ENCODE results near the gene C19orf25. TPM values are rescaled to one million over a fixed set of nuclear protein-coding genes. Genes with fewer than 3 reads are reported as not detected.

C19orf25 gene
- total and polyA plus RNA-seq, 9 of the 15 experiments (the other 6 are each of a cell fraction or from before 2014, with no cell fraction given) = 0.79 to 96.0 (median 36.1) TPM

DNA sequence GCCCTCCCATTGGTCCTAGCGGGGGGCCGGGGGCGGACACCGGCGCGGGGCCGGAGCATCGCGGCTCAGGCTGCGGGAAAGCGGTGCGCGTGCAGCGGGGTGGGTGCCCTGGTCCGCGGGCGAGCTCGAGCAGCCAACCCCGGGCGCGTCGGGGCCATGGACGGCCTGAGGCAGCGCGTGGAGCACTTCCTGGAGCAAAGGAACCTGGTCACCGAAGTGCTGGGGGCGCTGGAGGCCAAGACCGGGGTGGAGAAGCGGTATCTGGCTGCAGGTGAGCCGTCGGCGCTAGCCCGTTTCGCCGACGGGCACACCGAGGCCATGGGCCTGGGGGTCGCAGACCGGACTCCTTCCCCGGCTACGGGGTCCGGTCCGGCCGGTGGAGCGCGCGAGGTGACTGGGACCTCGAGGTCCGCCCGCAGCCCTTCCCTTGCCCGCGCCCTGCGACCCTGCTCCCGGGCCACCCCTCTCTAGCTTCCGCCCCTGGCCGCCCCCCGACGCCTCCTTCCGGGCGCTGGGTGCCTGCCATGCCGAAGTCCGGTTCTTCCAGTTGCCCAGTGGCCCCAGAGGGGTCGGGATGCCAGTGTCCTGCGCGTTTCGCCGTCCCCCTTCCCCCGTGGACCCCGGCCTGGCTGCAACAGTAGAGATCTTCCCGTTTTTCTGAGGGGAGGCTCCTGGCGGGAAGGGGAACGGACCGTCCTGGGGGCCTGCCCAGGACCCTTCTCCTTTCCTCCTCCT lies 12.3 kb upstream of the C19orf25 start, which contains the start of gene REEP6 (continued):
- TF ChIP-seq, protein P1, sequence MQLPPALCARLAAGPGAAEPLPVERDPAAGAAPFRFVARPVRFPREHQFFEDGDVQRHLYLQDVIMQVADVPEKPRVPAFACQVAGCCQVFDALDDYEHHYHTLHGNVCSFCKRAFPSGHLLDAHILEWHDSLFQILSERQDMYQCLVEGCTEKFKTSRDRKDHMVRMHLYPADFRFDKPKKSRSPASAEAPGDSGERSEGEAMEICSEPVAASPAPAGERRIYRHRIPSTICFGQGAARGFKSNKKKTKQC (CRISPR knock-in tag; IDR thresholded peaks at IDR 0.05) = peak; percentile 18; the same call in 1 of the 2 replicates
- TF ChIP-seq, protein P2, sequence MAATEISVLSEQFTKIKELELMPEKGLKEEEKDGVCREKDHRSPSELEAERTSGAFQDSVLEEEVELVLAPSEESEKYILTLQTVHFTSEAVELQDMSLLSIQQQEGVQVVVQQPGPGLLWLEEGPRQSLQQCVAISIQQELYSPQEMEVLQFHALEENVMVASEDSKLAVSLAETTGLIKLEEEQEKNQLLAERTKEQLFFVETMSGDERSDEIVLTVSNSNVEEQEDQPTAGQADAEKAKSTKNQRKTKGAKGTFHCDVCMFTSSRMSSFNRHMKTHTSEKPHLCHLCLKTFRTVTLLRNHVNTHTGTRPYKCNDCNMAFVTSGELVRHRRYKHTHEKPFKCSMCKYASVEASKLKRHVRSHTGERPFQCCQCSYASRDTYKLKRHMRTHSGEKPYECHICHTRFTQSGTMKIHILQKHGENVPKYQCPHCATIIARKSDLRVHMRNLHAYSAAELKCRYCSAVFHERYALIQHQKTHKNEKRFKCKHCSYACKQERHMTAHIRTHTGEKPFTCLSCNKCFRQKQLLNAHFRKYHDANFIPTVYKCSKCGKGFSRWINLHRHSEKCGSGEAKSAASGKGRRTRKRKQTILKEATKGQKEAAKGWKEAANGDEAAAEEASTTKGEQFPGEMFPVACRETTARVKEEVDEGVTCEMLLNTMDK (IDR thresholded peaks at IDR 0.05; ENCODE audit: borderline replicate concordance, insufficient read depth, low read depth, low read length, poor library complexity, severe bottlenecking) = no peak
- TF ChIP-seq RB1 (IDR thresholded peaks at IDR 0.05; ENCODE audit: low read depth) (peak; percentile 77; the same call in 1 of the 2 replicates), WHSC1 (IDR thresholded peaks at IDR 0.05; ENCODE audit: low read length) (no peak), ZNF24 (IDR thresholded peaks at IDR 0.05) (0 out of 2 replicates have a peak, but pooled peaks have one; percentile 14), SIX5 (IDR thresholded peaks at IDR 0.05; ENCODE audit: borderline replicate concordance in 1 of 2, insufficient read depth in 1 of 2, low read depth in 1 of 2, low read length in 2 of 2) (no peak), YY1 (IDR thresholded peaks at IDR 0.05; ENCODE audit: borderline replicate concordance in 1 of 3, control insufficient read depth in 1 of 3, extremely low read depth in 1 of 3, insufficient read depth in 3 of 3, insufficient read length in 1 of 3, insufficient replicate concordance in 2 of 3, low read depth in 1 of 3, low read length in 2 of 3) (peak in 1 of 3 experiments; percentile 23), BCL6 (CRISPR knock-in tag; IDR thresholded peaks at IDR 0.05) (no peak), ZNF23 (CRISPR knock-in tag; IDR thresholded peaks at IDR 0.05) (no peak), JUND (IDR thresholded peaks at IDR 0.05; ENCODE audit: borderline replicate concordance, low read depth, low read length) (no peak), JUND (tag; IDR thresholded peaks at IDR 0.05; ENCODE audit: borderline replicate concordance, low read depth, low read length) (no peak), KLF13 (tag; IDR thresholded peaks at IDR 0.05; ENCODE audit: borderline replicate concordance, low read depth) (0 out of 2 replicates have a peak, but pooled peaks have one; percentile 8), HNRNPL (IDR thresholded peaks at IDR 0.05; ENCODE audit: low read depth, low read length) (0 out of 2 replicates have a peak, but pooled peaks have one; percentile 22), SIN3A (IDR thresholded peaks at IDR 0.05; ENCODE audit: borderline replicate concordance in 2 of 2, control insufficient read depth in 1 of 2, low read depth in 2 of 2, low read length in 2 of 2) (0 out of 4 replicates have a peak, but pooled peaks of 1 of the 2 experiments have one; percentile 34), CXXC5 (CRISPR knock-in tag; IDR thresholded peaks at IDR 0.05) (peak; percentile 73), CHD1 (IDR thresholded peaks at IDR 0.05; ENCODE audit: low read length) (peak; percentile 94), PML (IDR thresholded peaks at IDR 0.05; ENCODE audit: low read length) (peak; percentile 45; the same call in 1 of the 2 replicates)
- TF ChIP-seq, protein P3, sequence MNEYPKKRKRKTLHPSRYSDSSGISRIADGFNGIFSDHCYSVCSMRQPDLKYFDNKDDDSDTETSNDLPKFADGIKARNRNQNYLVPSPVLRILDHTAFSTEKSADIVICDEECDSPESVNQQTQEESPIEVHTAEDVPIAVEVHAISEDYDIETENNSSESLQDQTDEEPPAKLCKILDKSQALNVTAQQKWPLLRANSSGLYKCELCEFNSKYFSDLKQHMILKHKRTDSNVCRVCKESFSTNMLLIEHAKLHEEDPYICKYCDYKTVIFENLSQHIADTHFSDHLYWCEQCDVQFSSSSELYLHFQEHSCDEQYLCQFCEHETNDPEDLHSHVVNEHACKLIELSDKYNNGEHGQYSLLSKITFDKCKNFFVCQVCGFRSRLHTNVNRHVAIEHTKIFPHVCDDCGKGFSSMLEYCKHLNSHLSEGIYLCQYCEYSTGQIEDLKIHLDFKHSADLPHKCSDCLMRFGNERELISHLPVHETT (CRISPR knock-in tag; conservative IDR thresholded peaks at IDR 0.05 in 1 of 2, IDR thresholded peaks at IDR 0.05 in 1 of 2) = peak in 1 of 2 experiments; percentile 31; a peak in 1 of 4 replicates
- TF ChIP-seq, protein P4, sequence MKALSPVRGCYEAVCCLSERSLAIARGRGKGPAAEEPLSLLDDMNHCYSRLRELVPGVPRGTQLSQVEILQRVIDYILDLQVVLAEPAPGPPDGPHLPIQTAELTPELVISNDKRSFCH (CRISPR knock-in tag; IDR thresholded peaks at IDR 0.05) = no peak
- TF ChIP-seq, protein P4 (tag; IDR thresholded peaks at IDR 0.05) = peak; percentile 77

All from K562 (cell line).